RWPE1 (cell line): ENCODE measurements around the gene TRAPPC1.

Experiments
- CTCF ChIA-PET: fragments of 350-600 bp; sonication (Branson Sonifier 250); formaldehyde crosslinking; extraction: SDS; loops from one replicate; lab custom pipeline; 2021; lab: Yijun Ruan, JAX
- POLR2A ChIA-PET: fragments of 400-600 bp; formaldehyde crosslinking; extraction: SDS; loops from one replicate; lab custom pipeline; 2020; ENCODE audit warnings: antibody characterized with exemption; ENCODE audit not compliant: low non-redundant PET; lab: Yijun Ruan, JAX
- DNase-seq: peaks from one replicate; pipeline ENCODE4 v3.0.0; 2012; ENCODE audit warnings: low spot score
- H3K27ac ChIP-seq: fragments of 450-650 bp; 2 replicates; pipeline ENCODE4 v1.5.1; 2017
- CTCF ChIP-seq: fragments of 450-650 bp; conservative IDR thresholded peaks from 2 replicates; pipeline ENCODE4 v1.5.1; 2017; ENCODE audit warnings: low read depth, mild to moderate bottlenecking

TRAPPC1 gene

GRCh38 chr17:7971651-7972050 lies 39.9 kb upstream of the TRAPPC1 start:
- ChIA-PET POLR2A (no interaction called here), CTCF (interaction anchor here (0.5 to 1.3 kb wide), 5 partner anchors 9 to 121 kb away, joined by 3 to 5 read pairs (median 3); no protein-coding TSS in a partner anchor)
- no peak for DNase-seq
- no peak overlapping the region for H3K27ac ChIP-seq
- no peak for TF ChIP-seq CTCF

- H3K27ac ChIP-seq: no peak overlapping the region
- no peak for DNase-seq
- ChIA-PET CTCF (interaction anchor here (1.0 kb wide), 1 partner anchor 21 kb away, joined by 3 read pairs; no protein-coding TSS in a partner anchor), POLR2A (interaction anchor here (0.7 kb wide), 1 partner anchor 1378 kb away, joined by 9 read pairs; no protein-coding TSS in a partner anchor)
- no peak for TF ChIP-seq CTCF
Measured at GRCh38 chr17:7969433-7969832, 37.7 kb upstream of the TRAPPC1 start.

- ChIA-PET CTCF (interaction anchor here (0.7 to 1.2 kb wide), 2 partner anchors 74 to 115 kb away, joined by 3 to 4 read pairs; no protein-coding TSS in a partner anchor), POLR2A (no interaction called here)
- TF ChIP-seq CTCF: no peak
- no peak overlapping the region for H3K27ac ChIP-seq
- DNase-seq: no peak
Measured at GRCh38 chr17:7967751-7968150, 36.0 kb upstream of the TRAPPC1 start.

- POLR2A ChIA-PET: no interaction called here
- no peak for TF ChIP-seq CTCF
- CTCF ChIA-PET: no interaction called here
- H3K27ac ChIP-seq: no peak overlapping the region
- DNase-seq: no peak
Measured at GRCh38 chr17:7961421-7961820, 29.7 kb upstream of the TRAPPC1 start.

- ChIA-PET CTCF (no interaction called here), POLR2A (no interaction called here)
- DNase-seq: no peak
- no peak for TF ChIP-seq CTCF
- no peak overlapping the region for H3K27ac ChIP-seq
Measured at GRCh38 chr17:7959503-7960253, 27.9 kb upstream of the TRAPPC1 start.

- TF ChIP-seq CTCF: no peak
- CTCF ChIA-PET: interaction anchor here (0.6 kb wide), 1 partner anchor 34 kb away, joined by 5 read pairs; no protein-coding TSS in a partner anchor
- DNase-seq: no peak
- POLR2A ChIA-PET: no interaction called here
- H3K27ac ChIP-seq: no peak overlapping the region
Measured at GRCh38 chr17:7956228-7956965, 24.7 kb upstream of the TRAPPC1 start.
